Left kidney (tissue), 1 donor: ENCODE measurements around the gene TSPYL1. TPM values are rescaled to one million over a fixed set of nuclear protein-coding genes. Genes with fewer than 3 reads are reported as not detected.

Experiments
- polyA plus RNA-seq: library from polyadenylated mRNA; unstranded; fragments of 120-200 nt; gene quantifications from one replicate; pipeline ENCODE4 v1.2.1, GENCODE V29; 2013; ENCODE audit not compliant: insufficient read length

The TSPYL1 gene
- polyA plus RNA-seq, 1 donor = 103 TPM

Other genes with a start within 250 kb of the TSPYL1 start
- gene FRK, start 219.0 kb downstream of the TSPYL1 start, polyA plus RNA-seq = 5.8 TPM
- gene NT5DC1, start 179.1 kb downstream of the TSPYL1 start, polyA plus RNA-seq = 55.5 TPM
- 0.55 TPM for gene COL10A1, start 153.8 kb downstream of the TSPYL1 start, polyA plus RNA-seq
- gene TSPYL4, start 25.9 kb downstream of the TSPYL1 start, polyA plus RNA-seq = 63.1 TPM
- gene DSE, start 91.0 kb upstream of the TSPYL1 start, polyA plus RNA-seq = 45.5 TPM
- 3.6 TPM for gene CALHM6, start 181.4 kb upstream of the TSPYL1 start, polyA plus RNA-seq
- gene CALHM5, start 231.7 kb upstream of the TSPYL1 start, polyA plus RNA-seq = 2.6 TPM